Liver (tissue), 9 donors: ENCODE measurements around the gene KLK13. TPM values are rescaled to one million over a fixed set of nuclear protein-coding genes. Genes with fewer than 3 reads are reported as not detected.

Experiments used
- DNase-seq: peaks from one replicate; pipeline ENCODE4 v3.0.0-alpha.2; 2017; ENCODE audit warnings: low spot score
- H3K27ac ChIP-seq, 2 donors: one replicate each; pipeline ENCODE4 v1.7.0; 2013; ENCODE audit warnings: inconsistent platforms in 2 of 2, low read length in 2 of 2, control low read depth in 1 of 2, low read depth in 1 of 2, mild to moderate bottlenecking in 1 of 2
- H3K27me3 ChIP-seq, 4 donors: one replicate each; pipeline versions ENCODE4 v1.6.1 to v1.7.0; 2013; ENCODE audit warnings: low read length in 3 of 4, inconsistent platforms in 1 of 4, mild to moderate bottlenecking in 1 of 4, moderate library complexity in 1 of 4; ENCODE audit not compliant: control insufficient read depth in 4 of 4, insufficient read depth in 4 of 4
- H3K36me3 ChIP-seq, 4 donors: one replicate each; pipeline versions ENCODE4 v1.6.1 to v1.7.0; 2013; ENCODE audit warnings: low read length in 3 of 4, mild to moderate bottlenecking in 3 of 4, low read depth in 1 of 4, moderate library complexity in 1 of 4; ENCODE audit not compliant: control insufficient read depth in 4 of 4, insufficient read depth in 3 of 4
- H3K4me1 ChIP-seq, 4 donors: one replicate each; pipeline versions ENCODE4 v1.6.1 to v1.7.0; 2013; ENCODE audit warnings: low read length in 3 of 4, mild to moderate bottlenecking in 3 of 4, moderate library complexity in 1 of 4; ENCODE audit not compliant: control insufficient read depth in 4 of 4, insufficient read depth in 4 of 4
- H3K4me3 ChIP-seq, 3 donors: one replicate each; pipeline versions ENCODE4 v1.6.1 to v1.7.0; 2013; ENCODE audit warnings: low read length in 3 of 3, control low read depth in 1 of 3, low read depth in 1 of 3, mild to moderate bottlenecking in 1 of 3
- H3K9ac ChIP-seq, 2 donors: one replicate each; pipeline ENCODE4 v1.7.0; 2013; ENCODE audit warnings: low read length in 2 of 2, mild to moderate bottlenecking in 2 of 2, moderate library complexity in 2 of 2, control low read depth in 1 of 2, low read depth in 1 of 2
- H3K9me3 ChIP-seq, 4 donors: one replicate each; pipeline versions ENCODE4 v1.6.1 to v1.7.0; 2013; ENCODE audit warnings: low read length in 3 of 4; ENCODE audit not compliant: control insufficient read depth in 4 of 4
- FOXA1 ChIP-seq: IDR thresholded peaks from 2 replicates; pipeline ENCODE4 v1.6.1; 2016; ENCODE audit warnings: antibody characterized with exemption
- FOXA2 ChIP-seq: IDR thresholded peaks from 2 replicates; pipeline ENCODE4 v1.6.1; 2016; ENCODE audit warnings: antibody characterized with exemption
- HNF4A ChIP-seq, 2 donors: conservative IDR thresholded peaks; 2 replicates each; pipeline ENCODE4 v1.6.1; 2016; ENCODE audit warnings: antibody characterized with exemption in 2 of 2, mild to moderate bottlenecking in 2 of 2
- HNF4G ChIP-seq: IDR thresholded peaks from 2 replicates; pipeline ENCODE4 v1.6.1; 2016; ENCODE audit warnings: antibody characterized with exemption
- NR2F2 ChIP-seq: IDR thresholded peaks from 2 replicates; pipeline ENCODE4 v1.6.1; 2016; ENCODE audit warnings: antibody characterized with exemption
- SP1 ChIP-seq: IDR thresholded peaks from 2 replicates; pipeline ENCODE4 v1.6.1; 2018; ENCODE audit warnings: antibody characterized with exemption, mild to moderate bottlenecking
- TAF1 ChIP-seq: conservative IDR thresholded peaks from 2 replicates; pipeline ENCODE4 v1.6.1; 2016; ENCODE audit warnings: antibody characterized with exemption, mild to moderate bottlenecking
- YY1 ChIP-seq: IDR thresholded peaks from 2 replicates; pipeline ENCODE4 v1.6.1; 2016; ENCODE audit warnings: antibody characterized with exemption, mild to moderate bottlenecking
- WGBS: extraction: QIAGEN DNeasy Blood & Tissue Kit; methylation state at CpG from one replicate; pipeline ENCODE4 v1.1.7; 2013; 5-methylcytosine and 5-hydroxymethylcytosine counted together
- polyA plus RNA-seq, 2 donors: library from polyadenylated mRNA; stranded (reverse) in 1 of 2; unstranded in 1 of 2; fragments of 200-250 nt in 1 of 2; fragments of >200 nt in 1 of 2; fragmentation: Nextera tagmentation in 1 of 2; extraction: Ambion mirVana in 1 of 2; gene quantifications; one replicate each; pipeline versions ENCODE4 v1.2.1 to v1.2.3, GENCODE V29; 2013 to 2015
- total RNA-seq, 2 donors: library from RNA; depleted of rRNA; stranded (reverse); fragments of >200 nt; gene quantifications; one replicate each; pipeline ENCODE4 v1.2.3, GENCODE V29; 2014
- TF ChIP-seq, protein P1 (sequence below): IDR thresholded peaks from 2 replicates; pipeline ENCODE4 v1.6.1; 2016; ENCODE audit warnings: antibody characterized with exemption, mild to moderate bottlenecking
- TF ChIP-seq, protein P2 (sequence below): IDR thresholded peaks from 2 replicates; pipeline ENCODE4 v1.6.1; 2016; ENCODE audit warnings: antibody characterized with exemption
- TF ChIP-seq, protein P3 (sequence below): IDR thresholded peaks from 2 replicates; pipeline ENCODE4 v1.6.1; 2016; ENCODE audit warnings: antibody characterized with exemption
- donor health status: healthy.
- donor health status: healthy.
- donor health status: healthy.
- donor health status: healthy.
- donor health status: healthy.

Gene KLK13
- total and polyA plus RNA-seq, 4 donors: not detected

DNA sequence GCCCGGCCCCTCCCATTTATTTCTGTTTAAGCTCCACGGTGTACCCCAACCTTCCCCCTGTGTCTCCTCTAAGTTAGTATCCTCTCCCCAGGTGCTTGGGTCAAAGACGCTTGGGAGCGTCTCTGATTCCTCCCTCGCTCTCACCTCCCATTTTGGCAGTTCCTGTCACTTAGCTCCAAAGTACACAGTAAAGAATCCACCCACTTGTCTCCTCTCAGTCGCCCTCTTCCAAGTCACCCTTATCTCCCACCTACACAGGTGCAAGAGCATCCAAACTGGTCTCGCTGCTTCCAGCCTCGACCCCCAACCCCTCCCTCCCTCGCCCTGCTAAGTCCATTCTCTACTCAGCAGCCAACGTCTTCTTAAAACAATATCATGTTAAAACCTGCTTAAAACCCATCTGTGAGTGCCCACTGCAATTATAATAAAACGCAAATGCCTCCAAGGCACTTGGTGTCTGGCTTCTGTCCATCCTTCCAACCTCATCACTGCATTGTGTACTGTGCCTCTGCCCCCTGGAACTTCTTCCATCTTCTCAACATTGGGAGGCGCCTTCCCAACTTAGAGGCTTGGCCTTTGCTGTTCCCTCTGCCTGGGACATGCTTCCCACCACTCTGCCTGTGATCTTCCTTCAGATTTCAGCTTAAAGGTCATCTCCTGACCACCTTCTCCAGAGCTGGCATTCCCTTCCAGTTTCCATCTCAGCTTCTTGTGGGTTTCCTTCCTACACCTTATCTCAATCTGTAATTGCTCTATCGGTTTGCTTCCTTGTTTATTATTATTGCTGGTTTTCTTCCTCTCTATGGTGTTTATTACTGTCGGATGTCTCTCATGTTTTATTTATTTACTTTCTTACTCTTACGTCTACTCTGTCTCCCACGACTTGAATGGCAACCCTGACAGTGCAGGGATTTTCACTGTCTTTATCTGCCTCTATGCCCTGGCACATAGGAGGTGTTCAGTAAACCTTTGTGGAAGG lies 27.3 kb upstream of the KLK13 start:
- DNase-seq: no peak
- no peak overlapping the region for H3K27ac ChIP-seq
- H3K27me3 ChIP-seq: no peaks in the 10 kb centered on the region
- TF ChIP-seq NR2F2: no peak
- no peak for TF ChIP-seq FOXA1
- TF ChIP-seq, protein P1, sequence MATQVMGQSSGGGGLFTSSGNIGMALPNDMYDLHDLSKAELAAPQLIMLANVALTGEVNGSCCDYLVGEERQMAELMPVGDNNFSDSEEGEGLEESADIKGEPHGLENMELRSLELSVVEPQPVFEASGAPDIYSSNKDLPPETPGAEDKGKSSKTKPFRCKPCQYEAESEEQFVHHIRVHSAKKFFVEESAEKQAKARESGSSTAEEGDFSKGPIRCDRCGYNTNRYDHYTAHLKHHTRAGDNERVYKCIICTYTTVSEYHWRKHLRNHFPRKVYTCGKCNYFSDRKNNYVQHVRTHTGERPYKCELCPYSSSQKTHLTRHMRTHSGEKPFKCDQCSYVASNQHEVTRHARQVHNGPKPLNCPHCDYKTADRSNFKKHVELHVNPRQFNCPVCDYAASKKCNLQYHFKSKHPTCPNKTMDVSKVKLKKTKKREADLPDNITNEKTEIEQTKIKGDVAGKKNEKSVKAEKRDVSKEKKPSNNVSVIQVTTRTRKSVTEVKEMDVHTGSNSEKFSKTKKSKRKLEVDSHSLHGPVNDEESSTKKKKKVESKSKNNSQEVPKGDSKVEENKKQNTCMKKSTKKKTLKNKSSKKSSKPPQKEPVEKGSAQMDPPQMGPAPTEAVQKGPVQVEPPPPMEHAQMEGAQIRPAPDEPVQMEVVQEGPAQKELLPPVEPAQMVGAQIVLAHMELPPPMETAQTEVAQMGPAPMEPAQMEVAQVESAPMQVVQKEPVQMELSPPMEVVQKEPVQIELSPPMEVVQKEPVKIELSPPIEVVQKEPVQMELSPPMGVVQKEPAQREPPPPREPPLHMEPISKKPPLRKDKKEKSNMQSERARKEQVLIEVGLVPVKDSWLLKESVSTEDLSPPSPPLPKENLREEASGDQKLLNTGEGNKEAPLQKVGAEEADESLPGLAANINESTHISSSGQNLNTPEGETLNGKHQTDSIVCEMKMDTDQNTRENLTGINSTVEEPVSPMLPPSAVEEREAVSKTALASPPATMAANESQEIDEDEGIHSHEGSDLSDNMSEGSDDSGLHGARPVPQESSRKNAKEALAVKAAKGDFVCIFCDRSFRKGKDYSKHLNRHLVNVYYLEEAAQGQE: no peak
- no peak for TF ChIP-seq TAF1
- TF ChIP-seq, protein P2, sequence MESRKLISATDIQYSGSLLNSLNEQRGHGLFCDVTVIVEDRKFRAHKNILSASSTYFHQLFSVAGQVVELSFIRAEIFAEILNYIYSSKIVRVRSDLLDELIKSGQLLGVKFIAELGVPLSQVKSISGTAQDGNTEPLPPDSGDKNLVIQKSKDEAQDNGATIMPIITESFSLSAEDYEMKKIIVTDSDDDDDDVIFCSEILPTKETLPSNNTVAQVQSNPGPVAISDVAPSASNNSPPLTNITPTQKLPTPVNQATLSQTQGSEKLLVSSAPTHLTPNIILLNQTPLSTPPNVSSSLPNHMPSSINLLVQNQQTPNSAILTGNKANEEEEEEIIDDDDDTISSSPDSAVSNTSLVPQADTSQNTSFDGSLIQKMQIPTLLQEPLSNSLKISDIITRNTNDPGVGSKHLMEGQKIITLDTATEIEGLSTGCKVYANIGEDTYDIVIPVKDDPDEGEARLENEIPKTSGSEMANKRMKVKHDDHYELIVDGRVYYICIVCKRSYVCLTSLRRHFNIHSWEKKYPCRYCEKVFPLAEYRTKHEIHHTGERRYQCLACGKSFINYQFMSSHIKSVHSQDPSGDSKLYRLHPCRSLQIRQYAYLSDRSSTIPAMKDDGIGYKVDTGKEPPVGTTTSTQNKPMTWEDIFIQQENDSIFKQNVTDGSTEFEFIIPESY: no peak
- TF ChIP-seq HNF4G: no peak
- H3K9ac ChIP-seq: no peak overlapping the region
- H3K4me1 ChIP-seq: no peaks in the 10 kb centered on the region
- H3K36me3 ChIP-seq: no peaks in the 10 kb centered on the region
- H3K4me3 ChIP-seq: no peak overlapping the region
- WGBS: 53% methylated on average over 16 of the region's 16 CpGs
- no peaks in the 10 kb centered on the region for H3K9me3 ChIP-seq

DNA sequence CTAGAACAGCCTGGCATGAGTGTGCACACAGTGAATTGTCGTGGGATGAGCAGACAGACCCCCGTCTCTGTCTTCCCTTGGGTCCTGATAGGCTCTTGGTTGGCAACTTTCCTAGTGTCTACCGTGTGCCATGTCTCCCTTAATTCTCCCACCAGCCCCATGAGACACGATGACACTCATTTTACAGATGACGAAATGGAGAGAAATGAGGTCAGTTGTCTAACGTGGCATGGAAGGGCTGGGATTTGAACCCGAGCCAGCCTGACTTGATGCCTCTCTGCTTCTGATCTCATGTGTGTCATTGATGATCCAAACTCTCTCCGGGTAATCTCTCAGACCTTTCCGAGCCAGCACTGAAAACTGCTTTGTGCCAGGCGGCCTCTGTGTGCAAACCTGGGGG lies 26.2 kb upstream of the KLK13 start:
- no peaks in the 10 kb centered on the region for H3K9me3 ChIP-seq
- H3K36me3 ChIP-seq: no peaks in the 10 kb centered on the region
- H3K4me1 ChIP-seq: no peaks in the 10 kb centered on the region
- no peaks in the 10 kb centered on the region for H3K27me3 ChIP-seq
- 82% methylated on average over 10 of the region's 10 CpGs for WGBS
- H3K9ac ChIP-seq: no peak overlapping the region
- no peak overlapping the region for H3K27ac ChIP-seq
- H3K4me3 ChIP-seq: no peak overlapping the region
- TF ChIP-seq HNF4A (conservative IDR thresholded peaks at IDR 0.05) (no peak), FOXA2 (no peak), HNF4G (no peak), NR2F2 (no peak), YY1 (no peak), TAF1 (no peak), SP1 (no peak)
- TF ChIP-seq, protein P3, sequence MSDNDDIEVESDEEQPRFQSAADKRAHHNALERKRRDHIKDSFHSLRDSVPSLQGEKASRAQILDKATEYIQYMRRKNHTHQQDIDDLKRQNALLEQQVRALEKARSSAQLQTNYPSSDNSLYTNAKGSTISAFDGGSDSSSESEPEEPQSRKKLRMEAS: no peak
- TF ChIP-seq, protein P2: no peak
- DNase-seq: no peak
